Esophagus muscularis mucosa (tissue), 4 donors: Measurements from ENCODE around the gene CRACR2B. TPM values are rescaled to one million over a fixed set of nuclear protein-coding genes. Genes with fewer than 3 reads are reported as not detected.

Experiments
- DNase-seq: peaks from one replicate; pipeline ENCODE4 v3.0.0-alpha.2; 2017; ENCODE audit errors: extremely low spot score
- H3K27ac ChIP-seq, 4 donors: fragments of 200-600 bp; sonication (generic); replicated peaks in 1 of 4; 1 replicate in 3 of 4; 2 replicates in 1 of 4; pipeline ENCODE4 v1.5.1; 2016 to 2019; ENCODE audit warnings: mild to moderate bottlenecking in 1 of 4
- H3K27me3 ChIP-seq, 4 donors: fragments of 200-600 bp; sonication (generic); one replicate each; pipeline versions ENCODE4 v1.5.1 to v1.6.0; 2016 to 2019
- H3K36me3 ChIP-seq, 4 donors: fragments of 200-600 bp; sonication (generic); one replicate each; pipeline ENCODE4 v1.5.1; 2016 to 2019
- H3K4me1 ChIP-seq, 4 donors: fragments of 200-600 bp; sonication (generic); one replicate each; pipeline ENCODE4 v1.5.1; 2016 to 2019
- H3K4me3 ChIP-seq, 4 donors: fragments of 200-600 bp; sonication (generic); 1 replicate in 2 of 4; 2 replicates in 2 of 4; pipeline ENCODE4 v1.5.1; 2016 to 2019; ENCODE audit warnings: mild to moderate bottlenecking in 4 of 4, moderate library complexity in 1 of 4
- H3K9me3 ChIP-seq, 4 donors: fragments of 200-600 bp; sonication (generic); 1 replicate in 3 of 4; 2 replicates in 1 of 4; pipeline ENCODE4 v1.5.1; 2016 to 2019
- CTCF ChIP-seq, 3 experiments: fragments of 200-600 bp in 2 of 3; fragments of 450-650 bp in 1 of 3; sonication (generic) in 2 of 3; IDR thresholded peaks; one replicate each; pipeline ENCODE4 v1.5.1; 2017 to 2019; ENCODE audit warnings: antibody characterized with exemption in 3 of 3, mild to moderate bottlenecking in 2 of 3, moderate library complexity in 1 of 3
- EP300 ChIP-seq: sonication (generic); formaldehyde crosslinking; IDR thresholded peaks from one replicate; pipeline ENCODE4 v1.6.1; 2017; ENCODE audit warnings: antibody characterized with exemption
- POLR2A ChIP-seq: fragments of 450-650 bp; IDR thresholded peaks from one replicate; pipeline ENCODE4 v1.6.1; 2017; ENCODE audit warnings: antibody characterized with exemption, moderate library complexity, mild to moderate bottlenecking, low read depth
- POLR2AphosphoS5 ChIP-seq, 2 donors: sonication (generic); formaldehyde crosslinking; IDR thresholded peaks; one replicate each; pipeline ENCODE4 v1.6.1; 2017; ENCODE audit warnings: antibody characterized with exemption in 2 of 2
- WGBS: methylation state at CpG from one replicate; pipeline ENCODE4 v1.1.5; 2018; 5-methylcytosine and 5-hydroxymethylcytosine counted together
- intact Hi-C: fragments of 100-400 bp; cut with DNase I; formaldehyde crosslinking; loops from one replicate; pipeline ENCODE4 v1.15.1; 2023
- total RNA-seq, 4 donors: library from RNA; depleted of rRNA; stranded (reverse); fragments of >200 nt; gene quantifications; one replicate each; pipeline versions ENCODE4 v1.1.0 to v1.2.1, GENCODE V29; 2016

Gene CRACR2B
- total RNA-seq, 4 donors from 2014 or later, result 5.3 to 8.4 (median 7.0) TPM

- Histone ChIP-seq H3K27ac (no peak overlapping the region), H3K4me1 (peaks cover 0 to 21% (median 12%) of the 10 kb centered on the region in 4 donors), H3K9me3 (no peaks in the 10 kb centered on the region), H3K4me3 (peak overlapping the region in 3 of 4 donors; percentile 18 to 39 (median 28)), H3K27me3 (peaks cover 0 to 42% (median 12%) of the 10 kb centered on the region in 4 donors), H3K36me3 (peaks cover 0 to 33% (median 26%) of the 10 kb centered on the region in 4 donors)
- intact Hi-C loops, result no loop called here
- DNase-seq, result no peak
- WGBS, result 50% methylated on average over 18 of the region's 31 CpGs
- no peak for TF ChIP-seq POLR2AphosphoS5 (IDR thresholded peaks at IDR 0.05)
- TF ChIP-seq EP300, result no peak
- TF ChIP-seq POLR2A, result no peak
- TF ChIP-seq CTCF (IDR thresholded peaks at IDR 0.05), result no peak
These were observed 38.5 kb upstream of the CRACR2B start for GRCh38 chr11:788953-789940.

GRCh38 chr11:789943-790342, 37.8 kb upstream of the CRACR2B start, which contains the start of gene CEND1:
Gene CEND1 (minus strand): TSS chr11:790090. CDS start chr11:788576, 1,514 bp downstream.
- Histone ChIP-seq H3K9me3 (no peaks in the 10 kb centered on the region), H3K27ac (no peak within 1 kb of the TSS), H3K27me3 (peaks cover 0 to 42% (median 12%) of the 10 kb centered on the region in 4 donors), H3K4me1 (peaks cover 4 to 28% (median 17%) of the 10 kb centered on the region in 4 donors), H3K4me3 (peak within 1 kb of the TSS in 3 of 4 donors; percentile 18 to 39 (median 28)), H3K36me3 (peaks cover 0 to 29% (median 26%) of the 10 kb centered on the region in 4 donors)
- WGBS, result no CpG with 5 or more reads among the region's 44 CpGs
- DNase-seq, result no peak
- peak in 1 of 2 donors; percentile 24 for TF ChIP-seq POLR2AphosphoS5 (IDR thresholded peaks at IDR 0.05)
- no peak for TF ChIP-seq CTCF (IDR thresholded peaks at IDR 0.05)
- intact Hi-C loops, result no loop called here

GRCh38 chr11:790721-791564, 36.8 kb upstream of the CRACR2B start:
- WGBS, result 63% methylated on average over 4 of the region's 18 CpGs
- H3K27ac ChIP-seq, result no peak overlapping the region

More at GRCh38 chr11:790721-791564, 36.8 kb upstream of the CRACR2B start:
- H3K36me3 ChIP-seq, result peaks cover 0 to 28% (median 25%) of the 10 kb centered on the region in 4 donors
- H3K4me3 ChIP-seq, result no peak overlapping the region
- intact Hi-C loops, result no loop called here
- H3K9me3 ChIP-seq, result no peaks in the 10 kb centered on the region
- peaks cover 0 to 42% (median 12%) of the 10 kb centered on the region in 4 donors for H3K27me3 ChIP-seq
- TF ChIP-seq EP300, result no peak
- no peak for TF ChIP-seq POLR2AphosphoS5 (IDR thresholded peaks at IDR 0.05)
- TF ChIP-seq CTCF (IDR thresholded peaks at IDR 0.05), result no peak
- TF ChIP-seq POLR2A, result no peak
- peaks cover 14 to 38% (median 27%) of the 10 kb centered on the region in 4 donors for H3K4me1 ChIP-seq
- DNase-seq, result no peak
